Loucy (cell line): ENCODE measurements around the gene MVB12A.

ENCODE experiments used
- H2AFZ ChIP-seq: fragments of 200-600 bp; sonication (generic); 2 replicates; pipeline ENCODE4 v1.6.0; 2016; ENCODE audit warnings: antibody characterized with exemption, mild to moderate bottlenecking, low read length, moderate library complexity
- H3F3A ChIP-seq: fragments of 200-600 bp; 2 replicates; pipeline ENCODE4 v1.6.0; 2016; ENCODE audit warnings: antibody characterized with exemption, low read depth, mild to moderate bottlenecking
- H3K27me3 ChIP-seq: fragments of 200-600 bp; sonication (generic); 2 replicates; pipeline ENCODE4 v1.6.1; 2014; ENCODE audit warnings: low read length, mild to moderate bottlenecking; ENCODE audit not compliant: insufficient read depth, poor library complexity, severe bottlenecking
- H3K36me3 ChIP-seq: fragments of 200-600 bp; sonication (generic); 2 replicates; pipeline ENCODE4 v1.6.1; 2016; ENCODE audit warnings: low read length; ENCODE audit not compliant: insufficient read depth
- H3K4me1 ChIP-seq: fragments of 200-600 bp; sonication (generic); 2 replicates; pipeline ENCODE4 v1.5.1; 2014; ENCODE audit warnings: low read length, mild to moderate bottlenecking; ENCODE audit not compliant: insufficient read depth, poor library complexity, severe bottlenecking
- H3K4me2 ChIP-seq: fragments of 200-600 bp; sonication (generic); 2 replicates; pipeline ENCODE4 v1.6.0; 2014; ENCODE audit warnings: antibody characterized with exemption, low read length, low read depth, mild to moderate bottlenecking; ENCODE audit not compliant: poor library complexity, severe bottlenecking
- H3K4me3 ChIP-seq: fragments of 200-600 bp; sonication (generic); 2 replicates; pipeline ENCODE4 v1.5.1; 2014; ENCODE audit warnings: low read length, mild to moderate bottlenecking, mixed read lengths; ENCODE audit not compliant: poor library complexity, severe bottlenecking
- H3K79me2 ChIP-seq: fragments of 200-600 bp; sonication (generic); 2 replicates; pipeline ENCODE4 v1.6.1; 2014; ENCODE audit warnings: low read length; ENCODE audit not compliant: insufficient read depth
- H3K9ac ChIP-seq: fragments of 200-600 bp; sonication (generic); 2 replicates; pipeline ENCODE4 v1.6.0; 2014; ENCODE audit warnings: mild to moderate bottlenecking, low read depth, low read length, moderate library complexity; ENCODE audit not compliant: poor library complexity, severe bottlenecking
- H3K9me2 ChIP-seq: fragments of 200-600 bp; sonication (generic); replicated peaks from 2 replicates; pipeline ENCODE4 v1.6.1; 2016; ENCODE audit warnings: low read depth, low read length, mixed read lengths
- H3K9me3 ChIP-seq: fragments of 200-600 bp; sonication (generic); 2 replicates; pipeline ENCODE4 v1.6.1; 2014; ENCODE audit warnings: mild to moderate bottlenecking, antibody characterized with exemption, low read length, low read depth; ENCODE audit not compliant: insufficient read depth
- H4K20me1 ChIP-seq: fragments of 200-600 bp; sonication (generic); 2 replicates; pipeline ENCODE4 v1.6.0; 2014; ENCODE audit warnings: antibody characterized with exemption, low read length, mild to moderate bottlenecking; ENCODE audit not compliant: insufficient read depth, poor library complexity, severe bottlenecking
- EZH2phosphoT487 ChIP-seq: fragments of 200-600 bp; IDR thresholded peaks from 2 replicates; pipeline ENCODE4 v1.6.1; 2018; ENCODE audit warnings: antibody characterized with exemption, mild to moderate bottlenecking, moderate library complexity, borderline replicate concordance
- TF ChIP-seq, protein P1 (sequence below): fragments of 200-600 bp; sonication (generic); conservative IDR thresholded peaks from 2 replicates; pipeline ENCODE4 v1.5.1; 2014; ENCODE audit warnings: mild to moderate bottlenecking, antibody characterized with exemption, low read length

Gene MVB12A

GRCh38 chr19:17435218-17435617 is 15.4 kb downstream of the MVB12A start:
- no peaks in the 10 kb centered on the region for H3K27me3 ChIP-seq
- no peak overlapping the region for H2AFZ ChIP-seq
- no peaks in the 10 kb centered on the region for H3K79me2 ChIP-seq
- no peaks in the 10 kb centered on the region for H3K36me3 ChIP-seq
- no peak overlapping the region for H3K9ac ChIP-seq
- no peaks in the 10 kb centered on the region for H3K9me2 ChIP-seq
- no peaks in the 10 kb centered on the region for H3F3A ChIP-seq
- no peak overlapping the region for H3K4me3 ChIP-seq
- no peaks in the 10 kb centered on the region for H4K20me1 ChIP-seq
- H3K9me3 ChIP-seq = no peaks in the 10 kb centered on the region
- H3K4me2 ChIP-seq = no peak overlapping the region
- H3K4me1 ChIP-seq = no peaks in the 10 kb centered on the region
- TF ChIP-seq, protein P1, sequence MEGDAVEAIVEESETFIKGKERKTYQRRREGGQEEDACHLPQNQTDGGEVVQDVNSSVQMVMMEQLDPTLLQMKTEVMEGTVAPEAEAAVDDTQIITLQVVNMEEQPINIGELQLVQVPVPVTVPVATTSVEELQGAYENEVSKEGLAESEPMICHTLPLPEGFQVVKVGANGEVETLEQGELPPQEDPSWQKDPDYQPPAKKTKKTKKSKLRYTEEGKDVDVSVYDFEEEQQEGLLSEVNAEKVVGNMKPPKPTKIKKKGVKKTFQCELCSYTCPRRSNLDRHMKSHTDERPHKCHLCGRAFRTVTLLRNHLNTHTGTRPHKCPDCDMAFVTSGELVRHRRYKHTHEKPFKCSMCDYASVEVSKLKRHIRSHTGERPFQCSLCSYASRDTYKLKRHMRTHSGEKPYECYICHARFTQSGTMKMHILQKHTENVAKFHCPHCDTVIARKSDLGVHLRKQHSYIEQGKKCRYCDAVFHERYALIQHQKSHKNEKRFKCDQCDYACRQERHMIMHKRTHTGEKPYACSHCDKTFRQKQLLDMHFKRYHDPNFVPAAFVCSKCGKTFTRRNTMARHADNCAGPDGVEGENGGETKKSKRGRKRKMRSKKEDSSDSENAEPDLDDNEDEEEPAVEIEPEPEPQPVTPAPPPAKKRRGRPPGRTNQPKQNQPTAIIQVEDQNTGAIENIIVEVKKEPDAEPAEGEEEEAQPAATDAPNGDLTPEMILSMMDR = no peak
- no peak for TF ChIP-seq EZH2phosphoT487

DNA sequence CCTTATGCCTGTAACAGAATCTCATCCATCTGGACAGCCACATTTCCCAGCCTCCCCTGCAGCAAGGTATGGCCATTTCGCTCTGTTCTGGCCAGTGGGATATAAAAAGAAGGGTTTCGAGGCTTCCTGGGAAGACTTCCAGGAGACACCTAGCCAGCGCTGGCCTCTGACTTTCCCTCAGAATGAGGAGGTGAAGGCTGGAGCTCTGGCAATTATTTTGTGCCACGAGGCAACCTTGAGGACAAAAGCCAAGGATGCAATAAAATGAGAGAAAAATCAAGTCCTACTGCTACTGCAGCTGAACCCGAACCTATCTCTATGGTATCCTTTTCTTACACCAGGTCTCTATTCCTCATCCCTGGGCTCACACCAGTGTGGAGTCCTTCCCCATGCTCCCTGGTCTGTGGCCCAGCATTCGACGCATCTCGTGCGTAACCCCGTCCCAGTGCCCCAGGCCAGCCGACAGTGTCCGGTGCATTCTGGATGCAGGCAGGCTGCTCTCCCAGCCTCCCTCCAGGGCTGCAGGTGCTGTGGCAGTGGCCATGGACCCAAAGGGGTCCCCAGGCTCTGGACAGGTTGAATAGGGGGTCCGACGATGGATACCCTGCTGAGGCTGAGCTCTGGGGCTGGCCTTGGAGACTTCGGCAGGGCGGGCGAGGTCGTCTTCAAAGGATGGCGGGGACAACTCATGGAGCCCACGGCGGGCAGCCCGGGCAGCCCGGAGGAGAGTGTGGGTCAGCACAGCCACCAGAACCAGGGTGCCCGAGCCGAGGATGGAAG is 16.4 kb downstream of the MVB12A start:
- Histone ChIP-seq H3K27me3 (no peaks in the 10 kb centered on the region), H4K20me1 (no peaks in the 10 kb centered on the region), H3K4me3 (no peak overlapping the region), H3K9me2 (no peaks in the 10 kb centered on the region), H3K36me3 (no peaks in the 10 kb centered on the region), H3K4me1 (no peaks in the 10 kb centered on the region), H3F3A (no peaks in the 10 kb centered on the region), H3K4me2 (no peak overlapping the region), H3K79me2 (no peaks in the 10 kb centered on the region), H2AFZ (no peak overlapping the region), H3K9me3 (no peaks in the 10 kb centered on the region), H3K9ac (no peak overlapping the region)
- TF ChIP-seq, protein P1 = no peak
- TF ChIP-seq EZH2phosphoT487 = no peak

GRCh38 chr19:17436874-17437267 is 17.0 kb downstream of the MVB12A start:
- H3K4me3 ChIP-seq = no peak overlapping the region
- H3K27me3 ChIP-seq = no peaks in the 10 kb centered on the region
- no peak overlapping the region for H3K9ac ChIP-seq
- TF ChIP-seq, protein P1 = no peak
- no peak for TF ChIP-seq EZH2phosphoT487
- no peaks in the 10 kb centered on the region for H3K79me2 ChIP-seq
- no peaks in the 10 kb centered on the region for H3K36me3 ChIP-seq
- no peaks in the 10 kb centered on the region for H4K20me1 ChIP-seq
- no peaks in the 10 kb centered on the region for H3K9me2 ChIP-seq
- H3F3A ChIP-seq = no peaks in the 10 kb centered on the region
- no peaks in the 10 kb centered on the region for H3K9me3 ChIP-seq
- H3K4me2 ChIP-seq = no peak overlapping the region
- no peaks in the 10 kb centered on the region for H3K4me1 ChIP-seq
- no peak overlapping the region for H2AFZ ChIP-seq
